ENCODE results near the gene ARPP21. TPM values are rescaled to one million over a fixed set of nuclear protein-coding genes. Genes with fewer than 3 reads are reported as not detected.
"Not testable (repeated sequence)": the region's sequence is repeated elsewhere in the genome, so short reads cannot be mapped to it uniquely, and the experiment has no call there.

The ARPP21 gene
- total RNA-seq, 1 donor = not detected

GRCh38 chr3:35602395-35602936 lies 36.9 kb upstream of the ARPP21 start:
- H3K4me2 ChIP-seq (ENCODE audit: insufficient read depth, low read length) = no peak overlapping the region
- no peaks in the 10 kb centered on the region for H3K36me3 ChIP-seq (ENCODE audit: insufficient read depth, low read length)
- H3K4me1 ChIP-seq (ENCODE audit: insufficient read depth, low read length) = no peaks in the 10 kb centered on the region
- no peak for TF ChIP-seq CTCF (IDR thresholded peaks at IDR 0.05; ENCODE audit: extremely low read depth, low read depth, low read length)
- no peaks in the 10 kb centered on the region for H4K20me1 ChIP-seq (ENCODE audit: insufficient read depth, low read length)
- no peaks in the 10 kb centered on the region for H3K79me2 ChIP-seq (ENCODE audit: insufficient read depth, low read length)
- DNase-seq (ENCODE audit: insufficient read length, low spot score, missing footprints) = no peak
- H3K27ac ChIP-seq (ENCODE audit: low read depth, low read length) = no peak overlapping the region
- no peaks in the 10 kb centered on the region for H3K9me3 ChIP-seq (ENCODE audit: low read depth, low read length)
- H3K4me3 ChIP-seq (ENCODE audit: insufficient read depth, low read length) = no peak overlapping the region
- H2AFZ ChIP-seq (ENCODE audit: low read length) = no peak overlapping the region
- H3K27me3 ChIP-seq (ENCODE audit: insufficient read depth, low read length) = no peaks in the 10 kb centered on the region

- Histone ChIP-seq H3K27me3 (ENCODE audit: insufficient read depth, low read length) (no peaks in the 10 kb centered on the region), H3K4me2 (ENCODE audit: insufficient read depth, low read length) (no peak overlapping the region), H3K9me3 (ENCODE audit: low read depth, low read length) (no peaks in the 10 kb centered on the region), H3K27ac (ENCODE audit: low read depth, low read length) (no peak overlapping the region), H4K20me1 (ENCODE audit: insufficient read depth, low read length) (no peaks in the 10 kb centered on the region), H3K4me1 (ENCODE audit: insufficient read depth, low read length) (no peaks in the 10 kb centered on the region), H3K79me2 (ENCODE audit: insufficient read depth, low read length) (no peaks in the 10 kb centered on the region), H3K4me3 (ENCODE audit: insufficient read depth, low read length) (no peak overlapping the region), H3K36me3 (ENCODE audit: insufficient read depth, low read length) (no peaks in the 10 kb centered on the region), H2AFZ (ENCODE audit: low read length) (no peak overlapping the region)
- DNase-seq (ENCODE audit: insufficient read length, low spot score, missing footprints) = no peak
- no peak for TF ChIP-seq CTCF (IDR thresholded peaks at IDR 0.05; ENCODE audit: extremely low read depth, low read depth, low read length)
Observed at GRCh38 chr3:35616346-35616745, 23.0 kb upstream of the ARPP21 start.

DNA sequence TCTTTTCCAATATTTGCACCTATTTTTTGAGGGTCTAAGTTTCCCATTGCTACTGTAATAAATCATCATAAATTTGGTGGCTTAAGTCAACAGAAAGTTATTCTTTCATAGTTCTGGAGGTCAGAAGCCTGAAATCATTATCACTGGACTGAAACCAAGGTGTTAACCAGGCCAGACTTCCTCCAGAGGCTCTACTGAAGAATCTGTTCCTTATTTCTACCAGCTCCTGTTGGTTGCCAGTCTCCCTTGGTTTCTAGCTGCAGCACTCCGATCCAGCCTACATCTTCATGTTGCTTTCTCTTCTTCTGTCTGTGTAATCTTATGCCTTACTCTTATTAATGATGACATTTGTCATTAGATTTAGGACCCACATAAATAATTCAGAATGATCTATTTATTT lies 22.0 kb upstream of the ARPP21 start:
- Histone ChIP-seq H3K4me2 (ENCODE audit: insufficient read depth, low read length) (no peak overlapping the region), H2AFZ (ENCODE audit: low read length) (no peak overlapping the region), H3K27ac (ENCODE audit: low read depth, low read length) (no peak overlapping the region), H3K4me3 (ENCODE audit: insufficient read depth, low read length) (no peak overlapping the region), H3K27me3 (ENCODE audit: insufficient read depth, low read length) (no peaks in the 10 kb centered on the region), H3K36me3 (ENCODE audit: insufficient read depth, low read length) (no peaks in the 10 kb centered on the region), H3K4me1 (ENCODE audit: insufficient read depth, low read length) (no peaks in the 10 kb centered on the region), H4K20me1 (ENCODE audit: insufficient read depth, low read length) (no peaks in the 10 kb centered on the region), H3K9me3 (ENCODE audit: low read depth, low read length) (no peaks in the 10 kb centered on the region), H3K79me2 (ENCODE audit: insufficient read depth, low read length) (no peaks in the 10 kb centered on the region)
- TF ChIP-seq CTCF (IDR thresholded peaks at IDR 0.05; ENCODE audit: extremely low read depth, low read depth, low read length) = no peak
- DNase-seq (ENCODE audit: insufficient read length, low spot score, missing footprints) = no peak

DNA sequence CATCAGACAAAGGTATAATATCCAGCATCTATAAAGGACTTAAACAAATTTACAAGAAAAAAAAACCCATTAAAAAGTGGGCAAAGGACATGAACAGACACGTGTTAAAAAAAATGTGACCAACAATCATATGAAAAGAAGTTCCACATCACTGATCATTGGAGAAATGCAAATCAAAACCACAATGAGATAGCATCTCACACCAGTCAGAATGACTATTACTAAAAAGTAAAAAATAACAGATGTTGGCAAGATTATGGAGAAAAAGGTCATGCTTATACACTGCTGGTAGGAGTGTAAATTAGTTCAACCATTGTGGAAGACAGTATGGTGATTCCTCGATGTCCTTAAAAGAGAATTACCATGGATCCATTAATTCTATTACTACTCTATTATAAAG lies 19.1 kb upstream of the ARPP21 start:
- not testable (repeated sequence) for H4K20me1 ChIP-seq (ENCODE audit: insufficient read depth, low read length); H3K79me2 ChIP-seq (ENCODE audit: insufficient read depth, low read length); H2AFZ ChIP-seq (ENCODE audit: low read length); H3K4me1 ChIP-seq (ENCODE audit: insufficient read depth, low read length); H3K9me3 ChIP-seq (ENCODE audit: low read depth, low read length); H3K4me3 ChIP-seq (ENCODE audit: insufficient read depth, low read length); H3K27me3 ChIP-seq (ENCODE audit: insufficient read depth, low read length); H3K4me2 ChIP-seq (ENCODE audit: insufficient read depth, low read length); DNase-seq (ENCODE audit: insufficient read length, low spot score, missing footprints); H3K27ac ChIP-seq (ENCODE audit: low read depth, low read length); H3K36me3 ChIP-seq (ENCODE audit: insufficient read depth, low read length)
